Hypothalamus (tissue), 51 donors: ENCODE measurements around the gene ARHGEF16.

Source experiments
- DNase-seq, 51 donors: peaks; one replicate each; lab custom pipeline; 2025; lab: John Stamatoyannopoulos, UW

The ARHGEF16 gene

DNA sequence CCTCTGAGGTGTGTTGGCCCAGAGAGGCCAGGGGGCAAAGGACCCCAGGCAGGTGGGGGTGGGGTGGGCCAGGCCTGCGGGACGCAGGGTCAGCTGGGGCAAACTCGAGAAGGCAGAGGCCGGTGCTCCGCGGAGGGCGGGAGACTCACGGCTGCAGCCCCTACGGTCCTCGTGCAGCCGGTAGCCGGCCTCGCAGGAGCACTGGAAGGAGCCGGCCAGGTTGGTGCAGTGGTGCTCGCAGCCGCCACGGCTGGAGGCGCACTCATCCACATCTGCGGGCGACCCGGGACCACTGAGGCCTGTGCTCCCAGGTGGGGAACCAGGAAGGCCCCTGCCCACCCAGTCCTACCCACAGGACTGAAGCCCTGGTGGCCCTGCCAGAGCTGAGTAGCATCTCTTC, 55.3 kb downstream of the ARHGEF16 start:
- DNase-seq = no peak

DNA sequence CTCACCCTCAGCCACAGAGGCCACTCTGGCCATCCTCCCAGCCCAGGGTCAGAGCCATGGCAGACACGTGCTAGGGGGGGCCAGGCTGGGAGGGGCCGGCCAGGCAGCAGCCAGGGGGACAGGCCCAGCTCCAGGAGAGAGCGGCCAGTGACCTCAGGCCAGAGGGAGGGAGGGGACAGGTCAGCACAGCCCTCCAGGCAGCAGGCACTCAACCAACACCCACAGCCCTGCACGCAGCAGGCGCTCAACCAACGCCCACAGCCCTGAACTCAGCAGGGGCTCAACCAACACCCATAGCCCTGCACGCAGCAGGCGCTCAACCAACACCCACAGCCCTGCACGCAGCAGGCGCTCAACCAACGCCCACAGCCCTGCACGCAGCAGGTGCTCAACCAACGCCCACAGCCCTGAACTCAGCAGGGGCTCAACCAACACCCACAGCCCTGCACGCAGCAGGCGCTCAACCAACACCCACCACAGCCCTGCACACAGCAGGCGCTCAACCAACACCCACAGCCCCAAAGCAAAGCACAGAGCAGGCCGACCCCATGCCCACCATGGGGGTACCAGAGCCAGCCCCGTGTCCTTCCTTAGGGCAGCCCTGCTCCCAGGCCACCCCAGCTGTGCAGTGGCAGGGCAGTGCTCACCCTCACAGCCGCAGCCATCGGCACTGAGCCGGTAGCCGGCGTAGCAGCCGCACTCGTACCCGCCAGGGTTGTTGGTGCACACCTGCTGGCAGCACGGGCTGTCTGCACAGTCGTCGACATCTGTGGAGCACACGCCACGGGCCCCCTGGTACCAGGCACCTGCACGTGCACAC, 55.9 kb downstream of the ARHGEF16 start:
- peak in 6 of 51 donors; percentile 12 to 48 (median 24) for DNase-seq

DNA sequence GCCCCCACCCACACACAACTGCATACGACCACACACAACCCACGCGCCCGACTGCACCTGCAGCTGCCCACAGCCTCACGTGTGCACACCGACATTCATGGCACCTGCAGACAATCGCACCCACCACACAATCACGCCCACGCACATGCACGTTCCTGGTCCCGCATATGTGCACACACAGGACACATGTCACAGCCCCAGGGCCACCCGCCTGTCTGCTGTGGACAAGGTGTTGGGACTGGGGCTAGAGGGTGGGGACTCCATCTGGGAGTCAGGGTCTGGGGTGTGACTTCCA, 56.4 kb downstream of the ARHGEF16 start:
- DNase-seq = no peak

DNA sequence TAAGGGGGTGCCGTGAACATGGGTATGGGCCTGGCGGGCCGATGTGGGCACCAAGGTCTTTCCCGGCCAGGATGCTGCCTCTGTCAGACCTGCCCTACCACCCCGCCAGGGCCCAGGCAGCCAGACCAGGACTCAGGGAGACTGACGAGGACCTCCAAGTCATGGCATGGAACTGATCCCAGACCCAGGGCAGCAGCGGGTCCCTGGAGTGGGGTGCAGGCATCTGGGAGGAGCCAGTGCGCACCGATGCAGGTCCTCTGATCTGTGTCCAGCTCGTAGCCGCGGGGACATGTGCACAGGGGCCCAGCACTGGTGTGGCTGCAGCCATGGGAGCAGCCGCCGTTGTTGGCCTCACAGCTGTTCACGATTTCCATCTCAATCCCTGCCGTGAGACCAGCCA, 56.8 kb downstream of the ARHGEF16 start:
- no peak for DNase-seq

DNA sequence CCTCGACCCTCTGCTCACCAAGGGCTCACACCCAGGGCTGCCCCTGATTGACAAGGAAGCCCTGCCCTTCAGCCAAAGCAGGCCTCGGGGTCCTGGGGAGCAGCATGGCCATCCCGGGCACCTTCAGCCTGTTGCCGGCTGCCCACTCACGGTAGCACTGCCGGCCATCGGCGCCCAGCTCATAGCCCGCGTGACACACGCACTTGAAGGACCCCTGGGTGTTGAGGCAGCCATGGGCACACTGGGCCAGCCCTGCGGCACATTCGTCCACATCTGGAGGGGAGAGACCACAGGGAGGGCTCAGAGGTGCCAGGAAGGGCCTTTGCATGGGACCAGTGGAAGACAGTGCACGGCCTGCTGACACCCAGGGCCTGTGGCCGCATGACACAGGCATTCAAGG, 57.4 kb downstream of the ARHGEF16 start:
- no peak for DNase-seq

DNA sequence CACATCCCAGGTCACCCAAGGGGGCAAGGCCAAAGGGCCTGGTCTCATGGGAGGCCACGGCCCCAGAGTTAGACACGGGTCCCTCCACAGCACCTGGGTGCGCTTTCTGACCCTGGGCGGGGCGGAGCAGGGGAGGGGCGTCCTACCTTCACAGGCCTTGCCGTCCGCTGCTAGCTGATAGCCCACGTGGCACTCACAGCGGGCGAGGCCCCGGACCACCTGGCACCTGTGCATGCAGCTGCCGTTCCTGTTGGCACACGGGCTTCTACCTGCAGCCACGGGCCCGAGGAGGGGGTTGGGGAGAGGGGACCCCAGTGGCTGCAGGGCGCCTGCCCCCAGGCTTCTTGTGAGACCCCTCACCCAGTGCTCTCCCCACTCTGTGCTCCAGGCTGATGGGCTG, 59.9 kb downstream of the ARHGEF16 start:
- no peak for DNase-seq

DNA sequence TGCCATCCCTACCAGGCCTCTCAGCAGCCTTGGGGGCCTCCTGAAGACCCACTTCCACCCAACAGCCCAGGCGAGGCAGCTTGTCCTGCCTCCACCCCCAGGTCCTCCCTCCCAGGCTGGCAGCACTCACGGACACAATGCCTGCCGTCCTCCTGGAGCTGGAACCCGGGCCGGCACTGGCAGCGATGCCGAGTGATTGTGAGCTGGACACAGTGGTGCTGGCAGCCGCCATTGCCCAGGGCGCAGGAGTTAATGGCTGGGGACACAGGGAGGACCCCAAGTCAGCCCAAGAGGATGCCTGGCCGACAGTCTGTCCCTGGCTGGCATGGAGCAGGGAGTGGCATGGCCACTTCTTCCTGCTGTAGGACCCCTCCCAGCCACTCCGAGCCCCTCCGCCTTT, 60.8 kb downstream of the ARHGEF16 start:
- DNase-seq = no peak

DNA sequence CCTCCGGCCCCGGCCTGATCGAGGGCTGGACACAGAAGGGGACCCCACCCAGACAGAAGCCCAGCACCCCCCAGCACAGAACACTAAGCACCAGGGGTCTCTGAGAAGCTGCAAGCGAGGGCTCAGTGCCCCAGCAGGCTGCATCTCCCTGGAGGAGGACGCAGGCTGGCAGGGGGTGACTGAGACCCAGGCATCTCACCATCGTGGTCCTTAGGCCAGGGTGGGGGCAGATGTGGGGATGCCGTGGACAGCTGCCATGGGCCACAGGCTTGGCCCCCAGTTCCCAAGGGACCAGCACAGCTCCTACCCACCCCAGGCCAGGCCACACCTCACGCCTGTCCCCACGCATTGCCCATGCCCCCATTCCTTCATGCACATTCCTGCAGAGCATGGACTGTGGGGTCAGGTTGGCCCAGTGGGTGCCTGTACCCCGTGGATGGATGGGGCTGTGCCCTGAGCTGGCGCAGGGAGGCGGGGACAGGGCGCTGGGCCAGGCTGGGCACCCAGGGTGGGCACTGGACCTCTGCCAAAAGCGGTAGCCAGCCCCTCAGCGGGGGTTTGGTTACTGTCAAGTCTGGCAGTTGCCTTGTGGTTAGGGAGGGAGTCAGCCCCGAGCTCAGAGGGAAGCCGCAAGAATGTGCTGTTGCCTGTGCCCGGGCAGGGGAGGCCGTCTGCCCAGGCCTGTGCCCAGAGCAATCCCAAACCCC, 61.5 kb downstream of the ARHGEF16 start:
- DNase-seq = peak in 1 of 51 donors; percentile 5

DNA sequence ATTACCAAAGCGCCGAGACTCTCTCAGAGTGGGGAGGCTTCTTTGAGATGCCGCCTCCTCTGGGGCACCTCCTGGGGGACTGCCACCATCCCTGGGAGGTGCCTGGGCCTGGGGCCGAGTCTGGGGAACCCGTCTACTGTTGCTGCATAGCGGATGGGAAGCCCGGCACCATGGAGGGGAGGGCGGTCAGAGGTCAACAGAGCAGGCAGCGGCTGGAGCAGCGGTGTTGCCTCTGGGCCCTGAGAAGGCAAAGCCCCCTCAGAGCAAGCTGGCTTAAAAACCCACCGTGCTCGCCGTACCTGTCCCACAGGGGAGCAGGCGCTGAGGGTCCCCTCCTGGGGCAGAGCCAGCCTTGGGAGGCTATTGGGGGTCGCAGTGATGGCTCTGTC, 62.0 kb downstream of the ARHGEF16 start:
- no peak for DNase-seq

DNA sequence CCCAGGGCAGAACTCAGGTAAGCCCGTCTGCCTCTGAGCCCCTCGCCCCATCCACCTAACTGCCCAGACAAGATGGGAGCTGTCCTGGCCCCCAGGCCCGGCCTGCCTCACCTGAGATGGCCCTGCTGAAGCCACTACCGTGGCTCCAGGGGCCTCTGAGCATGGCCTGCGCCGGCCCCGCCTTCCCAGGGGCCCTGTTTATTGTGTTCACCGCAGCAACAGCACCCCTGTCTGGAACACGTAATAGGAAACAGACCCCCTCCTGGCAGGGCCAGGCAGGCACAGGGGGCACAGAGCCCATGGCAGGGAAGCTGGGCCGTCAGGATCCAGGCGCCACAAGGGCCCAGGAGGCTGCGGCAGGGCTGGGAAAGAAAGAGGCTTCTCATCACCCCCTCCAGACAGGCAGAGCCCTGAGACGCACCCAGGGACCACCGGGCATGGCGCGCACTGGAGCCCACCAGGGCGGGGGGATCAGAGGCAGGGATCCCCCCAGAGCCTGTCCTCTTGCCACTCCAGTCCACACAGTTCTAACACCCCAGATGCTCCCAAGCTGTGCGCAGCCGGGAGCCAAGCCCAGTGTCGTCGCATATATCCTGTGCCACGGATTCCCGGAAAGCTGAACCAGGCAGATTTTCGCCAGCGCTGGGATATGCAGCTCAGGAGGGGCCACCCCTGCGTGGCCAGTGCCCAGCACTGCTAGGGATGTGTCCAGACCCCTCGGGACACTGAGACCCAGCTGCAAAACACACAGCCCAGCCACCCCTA, 62.6 kb downstream of the ARHGEF16 start:
- DNase-seq = no peak

DNA sequence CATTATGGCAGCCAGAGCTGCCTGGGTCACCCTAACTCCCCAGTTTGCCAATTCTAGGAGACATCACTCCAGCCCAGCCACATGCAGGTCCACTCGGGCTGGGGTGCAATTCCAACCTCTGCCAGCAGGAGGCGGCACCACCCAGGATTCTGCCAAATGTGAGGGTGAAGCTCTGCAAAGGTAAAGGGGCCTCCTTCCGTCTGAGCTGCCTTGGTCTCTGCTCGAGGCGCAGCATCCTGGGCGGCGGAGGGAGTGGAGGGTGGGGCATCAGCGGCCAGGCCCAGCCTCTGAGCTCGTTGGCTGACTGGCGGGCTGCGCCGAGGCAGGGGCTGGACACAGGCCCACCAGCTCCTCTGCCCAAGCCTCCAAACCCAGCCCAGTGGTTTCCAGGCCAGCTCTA, 63.8 kb downstream of the ARHGEF16 start:
- no peak for DNase-seq

DNA sequence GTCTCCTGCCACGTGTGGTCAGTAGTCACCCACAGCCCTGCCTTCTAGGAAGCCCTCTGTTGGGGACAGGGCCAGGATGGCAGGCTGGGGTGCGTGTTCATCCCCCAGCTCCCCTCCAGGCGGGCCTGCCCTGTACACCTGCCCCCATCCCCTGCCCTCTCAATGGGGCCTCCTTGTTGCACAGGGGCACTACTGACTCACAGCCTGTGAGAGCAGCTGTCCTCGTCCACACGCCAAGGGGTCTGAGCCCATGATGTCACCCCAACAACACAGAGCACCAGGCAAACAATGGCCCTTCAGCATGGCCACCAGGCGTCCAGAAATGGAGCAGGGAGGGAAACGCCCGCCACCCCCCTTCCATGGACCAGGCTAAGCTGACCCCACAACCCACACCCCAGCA, 64.3 kb downstream of the ARHGEF16 start:
- DNase-seq = no peak

DNA sequence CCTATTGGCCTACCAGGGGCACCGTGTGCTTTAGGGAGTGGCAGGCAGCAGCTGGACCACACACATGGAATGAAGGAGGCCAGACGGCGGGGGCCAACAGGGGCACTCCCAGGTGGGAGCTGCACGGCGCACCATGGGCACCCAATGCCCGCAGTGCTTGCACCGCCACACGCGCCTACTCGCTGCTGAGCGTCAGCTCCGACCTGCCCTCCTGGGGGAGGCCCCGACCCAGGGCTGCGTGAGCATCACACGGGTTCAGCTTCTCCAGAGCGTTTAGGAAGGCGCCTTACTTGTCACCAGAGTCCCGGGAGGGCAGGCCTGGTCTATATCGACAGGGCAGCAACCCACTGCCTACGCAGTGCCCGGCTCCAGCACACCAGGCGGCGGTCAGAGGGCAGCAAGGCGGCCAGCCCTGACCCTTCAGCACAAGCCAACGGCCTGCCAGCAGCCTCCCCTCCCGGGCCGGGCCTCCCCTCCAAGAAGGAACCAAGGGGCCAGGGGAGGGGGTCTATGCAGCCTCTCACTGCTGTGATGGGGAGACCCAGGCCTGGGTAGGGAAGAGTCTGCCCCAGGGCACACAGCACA, 64.9 kb downstream of the ARHGEF16 start:
- DNase-seq = no peak

DNA sequence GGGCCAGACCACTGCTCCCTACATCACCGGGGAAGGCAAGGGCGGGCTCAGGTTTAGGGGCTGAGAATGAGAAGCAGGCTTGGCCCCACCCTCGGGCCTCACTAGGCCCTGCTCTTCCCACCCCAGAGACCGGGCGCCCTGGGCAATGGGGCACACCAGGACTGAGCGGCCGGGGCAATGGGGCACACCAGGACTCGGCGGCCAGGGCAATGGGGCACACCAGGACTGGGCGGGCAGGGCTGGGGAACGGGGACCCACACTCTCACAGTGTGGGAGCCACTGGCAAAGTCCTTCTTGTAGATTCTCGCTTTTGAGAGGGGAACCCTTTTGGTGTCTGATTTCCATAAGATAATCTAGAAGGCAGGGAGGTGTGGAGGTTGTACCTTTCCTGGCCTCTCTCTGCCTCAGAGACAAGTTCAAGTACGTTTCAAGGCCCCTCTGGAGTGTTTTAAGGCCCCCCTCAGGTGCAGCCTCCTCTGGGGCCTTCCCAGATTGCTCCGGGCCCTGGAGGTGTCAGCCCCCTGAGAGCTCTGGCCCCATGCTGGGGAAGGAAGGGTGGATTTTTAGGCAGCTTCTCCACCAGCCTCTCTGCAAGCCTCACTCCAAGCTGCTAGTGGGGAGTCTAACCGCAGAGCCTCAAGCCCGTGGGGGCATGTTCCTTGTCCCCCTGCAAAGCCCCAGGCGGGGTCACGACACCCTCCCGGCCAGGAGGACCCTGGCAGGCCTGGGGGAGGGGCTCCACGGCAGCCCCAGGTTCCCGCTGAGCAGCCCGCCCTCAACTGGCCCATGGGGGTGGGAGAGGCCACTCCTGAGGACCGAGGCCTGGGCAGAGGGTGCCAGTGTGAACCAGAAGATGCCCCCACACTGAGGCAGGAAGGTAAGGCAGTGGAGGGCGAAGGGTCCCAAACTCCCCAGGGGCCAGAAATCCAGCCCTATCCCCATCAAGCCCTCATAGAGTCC, 66.2 kb downstream of the ARHGEF16 start:
- DNase-seq = no peak

DNA sequence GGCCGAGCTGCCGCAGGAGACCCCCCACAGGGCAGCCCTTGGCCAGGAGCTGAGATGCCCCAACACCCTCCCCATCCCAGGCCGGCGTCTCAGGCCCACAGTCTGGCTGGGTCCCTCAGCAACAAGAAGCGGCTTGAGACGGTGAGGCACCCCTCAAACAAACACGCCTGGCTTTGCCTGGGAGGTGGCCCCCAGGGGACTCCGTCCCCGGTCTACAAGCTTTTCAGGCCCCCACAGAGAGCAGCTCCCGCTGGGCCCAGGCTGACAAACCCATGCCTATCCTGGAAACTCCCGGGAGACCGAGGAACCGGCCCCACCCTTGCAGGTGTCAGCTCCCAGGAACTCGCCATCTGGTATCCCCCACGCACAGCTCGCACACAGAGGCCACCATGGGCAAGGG, 67.0 kb downstream of the ARHGEF16 start:
- no peak for DNase-seq

DNA sequence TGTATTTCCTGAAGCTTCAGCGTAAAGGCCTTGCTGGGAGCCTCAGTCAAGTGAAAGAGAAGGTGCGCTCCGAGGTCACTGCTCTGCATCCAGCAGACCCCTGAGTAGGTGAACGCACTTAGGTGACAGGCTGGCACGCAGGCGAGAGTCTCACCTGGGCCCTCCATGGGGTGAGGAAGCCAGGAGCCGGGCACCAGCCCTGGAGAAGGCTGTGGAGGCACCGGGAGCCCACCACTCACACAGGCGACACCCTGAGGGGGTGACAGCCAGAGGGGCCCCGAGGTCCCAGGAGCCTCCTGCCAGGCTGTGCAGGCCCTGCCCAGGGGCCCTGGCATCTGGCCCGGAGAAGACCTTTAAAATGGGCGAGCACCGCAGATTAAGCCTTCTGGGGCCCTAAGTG, 67.6 kb downstream of the ARHGEF16 start:
- DNase-seq = no peak

DNA sequence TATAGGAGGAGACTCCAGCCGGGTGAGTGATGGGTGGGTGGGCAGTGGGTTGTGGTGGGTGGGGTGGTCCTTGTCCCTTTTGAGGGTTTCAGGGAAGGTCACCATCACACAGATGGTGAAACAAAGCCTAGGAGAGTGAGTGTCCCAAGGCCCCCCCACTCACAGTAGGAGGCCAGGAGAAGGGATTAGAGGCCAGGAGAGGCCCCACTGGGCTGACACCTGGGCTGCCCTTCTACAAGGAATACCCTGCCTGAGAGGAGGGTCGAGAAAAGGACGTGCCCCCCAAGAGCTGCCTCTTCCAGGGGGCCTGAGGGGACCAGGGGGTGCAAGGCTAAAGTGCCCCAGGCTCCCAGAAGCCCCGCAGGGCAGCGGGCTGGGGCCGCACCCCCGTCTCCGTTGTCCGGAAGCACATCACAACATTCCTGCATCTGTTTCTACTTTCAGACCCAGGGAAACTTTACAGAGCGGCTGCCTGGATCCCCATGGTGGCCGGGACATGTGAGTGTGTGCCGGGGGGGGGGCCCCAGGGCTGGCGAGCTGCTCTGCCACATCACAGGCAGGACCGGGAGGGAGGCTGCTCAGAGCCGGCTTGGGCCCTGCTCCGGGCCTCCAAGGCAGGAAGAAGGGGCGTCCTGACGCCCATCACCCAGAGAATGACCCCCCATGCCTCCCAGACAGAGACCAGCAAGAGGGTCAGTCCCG, 68.2 kb downstream of the ARHGEF16 start:
- no peak for DNase-seq

DNA sequence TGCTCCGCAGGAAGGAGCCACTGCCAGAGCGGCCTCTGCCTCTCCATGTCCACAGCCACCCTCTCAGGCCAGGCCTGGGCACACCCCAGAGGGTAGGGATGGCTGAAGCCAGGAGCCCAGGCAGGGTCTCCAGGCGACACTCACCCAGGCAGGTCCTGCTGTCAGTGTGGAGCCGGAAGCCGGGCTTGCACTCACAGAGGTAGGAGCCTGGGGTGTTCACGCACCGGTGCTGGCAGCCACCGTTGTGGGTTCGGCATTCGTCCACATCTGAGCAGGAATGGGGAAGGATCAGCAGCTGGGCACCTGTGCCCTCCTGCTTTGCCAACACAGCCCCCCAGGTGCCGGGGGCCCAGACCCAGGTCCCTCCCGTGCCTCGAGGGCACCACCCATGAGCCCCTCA, 69.5 kb downstream of the ARHGEF16 start:
- no peak for DNase-seq

DNA sequence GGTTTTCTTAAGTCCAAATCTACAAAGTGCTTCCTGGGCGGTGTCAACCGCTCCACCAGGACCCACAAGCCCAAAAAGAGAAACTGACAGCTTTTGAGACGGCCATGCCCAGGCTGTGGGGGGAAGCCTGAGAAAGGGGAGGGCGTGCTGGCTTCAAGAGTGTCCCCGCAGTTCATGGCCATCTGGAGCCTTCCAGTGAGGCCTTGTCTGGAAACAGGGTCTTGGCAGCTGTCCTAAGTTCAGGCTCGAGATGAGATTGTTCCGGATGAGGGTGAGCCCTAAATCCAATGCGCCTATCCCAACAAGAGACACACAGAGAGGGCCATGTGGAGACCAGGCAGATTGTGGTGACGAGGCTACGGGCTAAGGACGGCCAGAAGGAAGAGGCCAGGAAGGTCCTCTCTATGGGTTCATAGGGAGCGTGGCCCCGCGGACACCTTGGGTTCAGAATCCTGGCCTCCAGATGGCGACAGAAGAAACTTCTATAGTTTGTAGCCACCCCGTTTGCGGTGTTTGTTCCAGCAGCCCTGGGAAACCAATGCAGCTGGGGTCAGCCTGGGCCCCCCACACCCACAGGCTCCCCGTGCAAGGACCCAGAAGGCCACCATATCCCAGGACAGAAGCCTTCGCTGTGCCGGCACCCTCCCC, 70.2 kb downstream of the ARHGEF16 start:
- DNase-seq = no peak
